Neural cell (in vitro differentiated cells): Measurements from ENCODE around the gene SOX12. TPM values are rescaled to one million over a fixed set of nuclear protein-coding genes. Genes with fewer than 3 reads are reported as not detected.

ENCODE experiments used
- H2AFZ ChIP-seq: fragments of 200-600, 300-800 bp; sonication (generic), shearing (Covaris generic); 2 replicates; pipeline ENCODE4 v1.6.0; 2014; ENCODE audit warnings: low read depth, mild to moderate bottlenecking, antibody characterized with exemption, low read length, moderate library complexity
- H3F3A ChIP-seq: fragments of 200-600 bp; shearing (Covaris generic); 2 replicates; pipeline ENCODE4 v1.6.1; 2016; ENCODE audit warnings: mild to moderate bottlenecking, moderate library complexity, mixed read lengths, antibody characterized with exemption, low read length; ENCODE audit not compliant: insufficient read depth, poor library complexity, severe bottlenecking
- H3K27ac ChIP-seq: fragments of 200-600, 300-800 bp; sonication (generic), shearing (Covaris generic); 2 replicates; pipeline ENCODE4 v1.5.1; 2014; ENCODE audit warnings: mild to moderate bottlenecking, low read length, moderate library complexity
- H3K27me3 ChIP-seq: fragments of 300-800, 200-600 bp; sonication (generic), shearing (Covaris generic); 2 replicates; pipeline ENCODE4 v1.6.0; 2014; ENCODE audit warnings: mild to moderate bottlenecking, low read depth, low read length, moderate library complexity; ENCODE audit not compliant: insufficient read depth
- H3K36me3 ChIP-seq: fragments of 300-800, 200-600 bp; sonication (generic), shearing (Covaris generic); 2 replicates; pipeline ENCODE4 v1.5.1; 2014; ENCODE audit warnings: mild to moderate bottlenecking, antibody characterized with exemption, low read length, moderate library complexity; ENCODE audit not compliant: insufficient read depth
- H3K4me2 ChIP-seq: fragments of 300-800, 200-600 bp; sonication (generic), shearing (Covaris generic); 2 replicates; pipeline ENCODE4 v1.6.0; 2014; ENCODE audit warnings: mild to moderate bottlenecking, low read length
- H3K4me3 ChIP-seq: fragments of 300-800, 200-600 bp; sonication (generic), shearing (Covaris generic); 2 replicates; pipeline ENCODE4 v1.5.1; 2014; ENCODE audit warnings: mild to moderate bottlenecking, low read length, moderate library complexity
- H3K79me2 ChIP-seq: fragments of 200-600 bp; shearing (Covaris generic); replicated peaks from 2 replicates; pipeline ENCODE4 v1.6.0; 2014; ENCODE audit warnings: mild to moderate bottlenecking, low read length, moderate library complexity; ENCODE audit not compliant: insufficient read depth
- H3K9ac ChIP-seq: fragments of 300-800, 200-600 bp; sonication (generic), shearing (Covaris generic); 2 replicates; pipeline ENCODE4 v1.6.1; 2016; ENCODE audit warnings: mild to moderate bottlenecking, low read length, mixed read lengths
- H3K9me2 ChIP-seq: fragments of 200-600 bp; shearing (Covaris generic); 2 replicates; pipeline ENCODE4 v1.6.1; 2016; ENCODE audit warnings: mild to moderate bottlenecking, low read length, mixed read lengths; ENCODE audit not compliant: insufficient read depth
- H3K9me3 ChIP-seq: fragments of 200-600, 300-800 bp; sonication (generic), shearing (Covaris generic); 2 replicates; pipeline ENCODE4 v1.6.1; 2016; ENCODE audit warnings: mild to moderate bottlenecking, mixed run types, low read length, moderate library complexity, mixed read lengths
- H4K20me1 ChIP-seq: fragments of 200-600 bp; shearing (Covaris generic); 2 replicates; pipeline ENCODE4 v1.6.1; 2016; ENCODE audit warnings: mild to moderate bottlenecking, mixed run types; ENCODE audit not compliant: insufficient read depth
- CTCF ChIP-seq: fragments of 450-650 bp; IDR thresholded peaks from 2 replicates; pipeline ENCODE4 v1.5.1; 2014; ENCODE audit warnings: antibody characterized with exemption, mild to moderate bottlenecking, moderate library complexity; ENCODE audit not compliant: poor library complexity, severe bottlenecking
- EZH2 ChIP-seq: fragments of 200-600, 300-800 bp; shearing (Covaris generic), sonication (generic); IDR thresholded peaks from 2 replicates; pipeline ENCODE4 v1.6.1; 2014; ENCODE audit warnings: antibody characterized with exemption, low read length, borderline replicate concordance, mild to moderate bottlenecking; ENCODE audit not compliant: insufficient read depth, poor library complexity, severe bottlenecking
- POLR2AphosphoS5 ChIP-seq: IDR thresholded peaks from 2 replicates; pipeline ENCODE4 v1.6.1; 2012
- RAD21 ChIP-seq: fragments of 450-650 bp; conservative IDR thresholded peaks from 2 replicates; pipeline ENCODE4 v1.6.1; 2014; ENCODE audit warnings: antibody characterized with exemption, mild to moderate bottlenecking, moderate library complexity
- REST ChIP-seq: IDR thresholded peaks from 2 replicates; pipeline ENCODE4 v1.6.1; 2012; ENCODE audit warnings: borderline replicate concordance
- TAF1 ChIP-seq: IDR thresholded peaks from 2 replicates; pipeline ENCODE4 v1.6.1; 2012; ENCODE audit warnings: low read depth
- polyA plus RNA-seq: library from polyadenylated mRNA; depleted of rRNA; stranded (reverse); fragments of >200 nt; gene quantifications from 2 replicates; pipeline ENCODE4 v1.2.3, GENCODE V29; 2014

The SOX12 gene
- polyA plus RNA-seq, 1 donor from 2014 or later: 6.8 TPM

DNA sequence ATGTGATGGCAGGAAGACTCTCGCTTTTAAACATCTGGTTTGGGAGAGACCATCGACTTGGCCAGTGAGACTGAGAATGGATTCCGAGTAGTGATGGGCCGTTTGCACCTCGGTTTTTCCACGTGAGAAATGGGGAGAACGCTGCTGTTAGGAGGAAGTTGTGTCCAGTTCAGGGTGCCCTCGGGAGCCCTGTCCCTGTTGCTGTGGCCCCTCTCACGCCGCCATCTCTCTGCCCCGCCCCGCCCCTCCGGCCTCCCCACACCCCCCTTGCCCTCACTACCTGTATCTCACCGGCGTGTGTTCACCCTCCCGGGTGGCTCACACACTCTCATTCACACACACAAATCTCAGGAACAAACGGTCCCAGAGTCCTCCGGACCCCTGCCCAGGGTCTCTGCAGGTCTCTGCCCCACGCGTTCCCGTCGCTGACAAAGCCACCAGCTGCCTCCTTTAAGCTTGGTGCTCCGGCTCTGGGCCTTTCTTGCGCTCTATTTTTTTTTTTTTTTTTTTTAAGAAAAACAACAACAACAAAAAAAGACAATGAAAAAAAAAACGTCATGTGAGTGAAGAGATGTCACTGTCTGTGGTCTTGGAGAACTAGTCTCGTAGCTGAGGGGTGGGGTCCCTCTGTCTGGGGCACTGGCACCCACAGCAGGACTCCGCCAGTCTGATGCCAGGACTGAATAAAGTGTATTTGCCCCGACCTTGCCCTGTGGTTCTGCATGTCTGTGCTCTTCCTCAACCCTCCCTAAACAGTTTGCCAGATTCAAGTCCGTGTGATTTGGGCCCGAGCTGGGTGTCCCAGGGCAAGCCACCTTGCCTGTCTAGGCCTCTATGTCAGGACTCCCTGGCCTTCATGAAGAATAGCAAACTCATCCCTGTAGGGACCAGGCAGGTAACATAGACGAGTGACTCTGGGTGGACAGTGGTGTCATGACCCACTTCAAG, 2.9 kb downstream of the SOX12 start:
- peaks cover 17% of the 10 kb centered on the region for H4K20me1 ChIP-seq
- H3K27ac ChIP-seq: peak overlapping the region; percentile 91
- H3K4me3 ChIP-seq: peak overlapping the region; percentile 98
- H3K9me3 ChIP-seq: no peaks in the 10 kb centered on the region
- H3F3A ChIP-seq: peaks cover 8% of the 10 kb centered on the region
- H3K36me3 ChIP-seq: no peaks in the 10 kb centered on the region
- H2AFZ ChIP-seq: no peak overlapping the region
- H3K9me2 ChIP-seq: no peaks in the 10 kb centered on the region
- peaks cover 17% of the 10 kb centered on the region for H3K79me2 ChIP-seq
- H3K4me2 ChIP-seq: peak overlapping the region; percentile 97
- peak overlapping the region; percentile 94 for H3K9ac ChIP-seq
- TF ChIP-seq TAF1 (no peak), POLR2AphosphoS5 (peak; percentile 1)
- no peaks in the 10 kb centered on the region for H3K27me3 ChIP-seq

DNA sequence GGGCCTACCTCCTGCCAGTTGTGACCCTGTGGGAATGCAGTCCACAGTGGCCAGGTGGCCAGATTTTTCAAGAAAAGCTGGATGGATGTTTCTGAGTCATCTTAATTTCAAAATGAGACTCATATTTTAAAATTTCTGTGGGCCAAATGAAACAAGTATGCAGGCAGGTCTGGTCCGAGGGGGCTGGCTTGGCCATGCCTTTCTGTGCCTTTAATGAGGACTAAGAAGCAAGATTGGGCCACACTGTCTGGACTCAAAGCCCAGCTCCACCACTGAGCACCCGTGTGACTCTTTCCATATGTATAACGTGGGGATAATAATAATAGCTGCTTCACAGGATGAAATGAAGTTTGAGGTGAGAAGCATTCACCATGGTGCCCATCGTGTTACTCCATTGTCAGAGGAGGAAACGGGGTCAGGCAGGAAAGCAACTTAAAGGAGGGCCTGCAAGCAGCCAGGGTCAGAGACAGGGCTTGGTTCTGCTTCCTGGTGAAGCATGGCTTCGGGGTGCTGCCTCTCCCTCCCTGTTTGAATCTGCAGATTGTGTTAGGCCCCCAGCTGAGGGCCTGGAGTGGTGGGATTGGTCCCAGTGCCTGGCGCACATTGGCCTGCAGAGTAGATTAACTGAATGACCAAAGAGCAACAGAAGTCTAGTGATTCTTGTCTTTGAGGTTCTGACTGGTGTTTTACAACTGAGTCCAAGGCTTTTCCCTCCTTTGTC, 3.8 kb downstream of the SOX12 start:
- Histone ChIP-seq H3K4me3 (peak overlapping the region; percentile 98), H3K9me3 (no peaks in the 10 kb centered on the region), H3K36me3 (no peaks in the 10 kb centered on the region), H3K9me2 (no peaks in the 10 kb centered on the region), H3K9ac (peak overlapping the region; percentile 94), H2AFZ (no peak overlapping the region), H3F3A (peaks cover 8% of the 10 kb centered on the region), H3K27ac (peak overlapping the region; percentile 23), H3K79me2 (peaks cover 17% of the 10 kb centered on the region), H3K4me2 (peak overlapping the region; percentile 28), H3K27me3 (no peaks in the 10 kb centered on the region), H4K20me1 (peaks cover 17% of the 10 kb centered on the region)
- TF ChIP-seq CTCF (no peak), REST (no peak), RAD21 (no peak), POLR2AphosphoS5 (no peak), TAF1 (no peak), EZH2 (no peak)
